Measurements from ENCODE around the gene PTPRJ. TPM values are rescaled to one million over a fixed set of nuclear protein-coding genes. Genes with fewer than 3 reads are reported as not detected.

PTPRJ gene
- polyA plus RNA-seq, 5 donors, result 11.4 to 16.6 (median 13.4) TPM

GRCh38 chr11:48037709-48038468 is 57.5 kb downstream of the PTPRJ start:
- no peak for DNase-seq

- DNase-seq, result no peak
Measured at GRCh38 chr11:48040830-48041444, 60.6 kb downstream of the PTPRJ start.

- DNase-seq, result no peak
Measured at GRCh38 chr11:48041877-48042695, 61.7 kb downstream of the PTPRJ start.

- DNase-seq, result no peak
Measured at GRCh38 chr11:48043111-48043990, 63.0 kb downstream of the PTPRJ start.

GRCh38 chr11:48043991-48044512 is 63.7 kb downstream of the PTPRJ start:
- DNase-seq, result no peak

GRCh38 chr11:48044577-48044976 is 64.2 kb downstream of the PTPRJ start:
- DNase-seq, result no peak

- no peak for DNase-seq
Measured at GRCh38 chr11:48045536-48045935, 65.2 kb downstream of the PTPRJ start.

- no peak for DNase-seq
Measured at GRCh38 chr11:48047616-48048015, 67.3 kb downstream of the PTPRJ start.

GRCh38 chr11:48049036-48049435 is 68.7 kb downstream of the PTPRJ start:
- no peak for DNase-seq

- no peak for DNase-seq
Measured at GRCh38 chr11:48050304-48050703, 69.9 kb downstream of the PTPRJ start.

- no peak for DNase-seq
Measured at GRCh38 chr11:48051217-48051830, 71.0 kb downstream of the PTPRJ start.

- peak; percentile 67 to 72 for DNase-seq
Measured at GRCh38 chr11:48052183-48053044, 72.1 kb downstream of the PTPRJ start.

GRCh38 chr11:48054994-48055291 is 74.6 kb downstream of the PTPRJ start:
- no peak for DNase-seq

- peak in 1 of 2 donors; percentile 42 for DNase-seq
Measured at GRCh38 chr11:48055292-48056132, 75.2 kb downstream of the PTPRJ start.

GRCh38 chr11:48056325-48057183 is 76.2 kb downstream of the PTPRJ start:
- no peak for DNase-seq

GRCh38 chr11:48058064-48058463 is 77.7 kb downstream of the PTPRJ start:
- DNase-seq, result no peak

- no peak for DNase-seq
Measured at GRCh38 chr11:48058788-48059187, 78.4 kb downstream of the PTPRJ start.

GRCh38 chr11:48062649-48063048 is 82.3 kb downstream of the PTPRJ start:
- DNase-seq, result no peak
